Transverse colon (tissue), 4 donors: Measurements from ENCODE around the gene RPS6KB1.

Experiments
- CTCF ChIP-seq, 5 experiments: fragments of 200-600 bp in 3 of 5; fragments of 450-650 bp in 2 of 5; sonication (generic) in 3 of 5; IDR thresholded peaks; 1 replicate in 2 of 5; 2 replicates in 3 of 5; pipeline ENCODE4 v1.5.1; 2016 to 2017; ENCODE audit warnings: antibody characterized with exemption in 5 of 5, inconsistent platforms in 3 of 5, mild to moderate bottlenecking in 2 of 5, moderate library complexity in 1 of 5
- EP300 ChIP-seq: sonication (generic); formaldehyde crosslinking; IDR thresholded peaks from one replicate; pipeline ENCODE4 v1.6.1; 2017; ENCODE audit warnings: antibody characterized with exemption, low read depth
- POLR2A ChIP-seq: fragments of 450-650 bp; IDR thresholded peaks from one replicate; pipeline ENCODE4 v1.6.1; 2016; ENCODE audit warnings: antibody characterized with exemption, mild to moderate bottlenecking, moderate library complexity
- POLR2AphosphoS5 ChIP-seq, 3 donors: sonication (generic); formaldehyde crosslinking; IDR thresholded peaks; one replicate each; pipeline ENCODE4 v1.6.1; 2016; ENCODE audit warnings: antibody characterized with exemption in 3 of 3

DNA sequence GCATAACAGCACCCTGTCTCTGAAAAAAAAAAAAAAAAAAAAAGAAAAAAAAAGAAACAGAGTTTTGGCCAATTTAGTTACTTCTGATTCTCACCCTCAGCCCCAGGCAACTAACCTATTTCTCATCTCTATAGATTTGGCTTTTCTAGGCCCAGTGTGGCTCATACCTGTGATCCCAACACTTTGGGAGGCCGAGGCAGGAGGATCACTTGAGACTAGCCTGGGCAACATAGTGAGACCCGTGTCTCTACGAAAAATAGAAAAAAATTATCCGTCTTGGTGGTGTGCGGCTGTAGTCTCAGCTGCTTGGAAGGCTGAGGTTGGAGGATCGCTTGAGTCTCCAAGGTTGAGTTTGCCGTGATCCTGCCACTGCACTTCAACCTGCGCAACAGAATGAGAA is 8.7 kb downstream of the RPS6KB1 start:
- TF ChIP-seq CTCF (IDR thresholded peaks at IDR 0.05): no peak
- TF ChIP-seq POLR2A: no peak
- no peak for TF ChIP-seq EP300
- TF ChIP-seq POLR2AphosphoS5 (IDR thresholded peaks at IDR 0.05): no peak
